Body of pancreas (tissue), 4 donors: ENCODE data around the gene SAFB2. TPM values are rescaled to one million over a fixed set of nuclear protein-coding genes. Genes with fewer than 3 reads are reported as not detected.

ENCODE experiments used
- ATAC-seq: fragments of 150-250 bp; one replicate; pipeline ENCODE4 v1.9.1; 2016
- DNase-seq, 4 donors: peaks; one replicate each; pipeline ENCODE4 v3.0.0-alpha.2; 2019
- H3K27ac ChIP-seq, 4 donors: fragments of 200-600 bp; sonication (generic); 1 replicate in 3 of 4; 2 replicates in 1 of 4; pipeline versions ENCODE4 v1.5.1 to v1.6.1; 2016 to 2019; ENCODE audit warnings: mild to moderate bottlenecking in 1 of 4, mixed read lengths in 1 of 4, moderate library complexity in 1 of 4
- H3K27me3 ChIP-seq, 2 donors: fragments of 200-600 bp; sonication (generic); one replicate each; pipeline ENCODE4 v1.6.0; 2016; ENCODE audit warnings: mild to moderate bottlenecking in 1 of 2
- H3K36me3 ChIP-seq, 2 donors: fragments of 200-600 bp; sonication (generic); replicated peaks in 1 of 2; 2 replicates each; pipeline ENCODE4 v1.5.1; 2016; ENCODE audit warnings: low read depth in 2 of 2; ENCODE audit not compliant: insufficient read depth in 1 of 2
- H3K4me1 ChIP-seq: fragments of 200-600 bp; sonication (generic); one replicate; pipeline ENCODE4 v1.6.0; 2016
- H3K4me3 ChIP-seq, 2 donors: fragments of 200-600 bp; sonication (generic); 1 replicate in 1 of 2; 2 replicates in 1 of 2; pipeline ENCODE4 v1.5.1; 2016 to 2019
- H3K9me3 ChIP-seq, 3 donors: fragments of 200-600 bp; sonication (generic); 1 replicate in 2 of 3; 2 replicates in 1 of 3; pipeline ENCODE4 v1.5.1; 2016
- POLR2A ChIP-seq, 3 donors: fragments of 450-650 bp; IDR thresholded peaks; one replicate each; pipeline ENCODE4 v1.6.1; 2016; ENCODE audit warnings: antibody characterized with exemption in 3 of 3, mild to moderate bottlenecking in 2 of 3
- WGBS, 2 donors: methylation state at CpG; one replicate each; pipeline ENCODE4 v1.1.5; 2017; 5-methylcytosine and 5-hydroxymethylcytosine counted together
- intact Hi-C: fragments of 100-400 bp; cut with DNase I; formaldehyde crosslinking; loops from one replicate; pipeline ENCODE4 v1.15.1; 2023
- total RNA-seq, 2 donors: library from RNA; depleted of rRNA; stranded (reverse); fragments of >200 nt; gene quantifications; one replicate each; pipeline ENCODE4 v1.1.0, GENCODE V29; 2016
- TF ChIP-seq, protein P1 (sequence below), 7 experiments: fragments of 450-650 bp in 4 of 7; fragments of 200-600 bp in 3 of 7; sonication (generic) in 3 of 7; IDR thresholded peaks; one replicate each; pipeline ENCODE4 v1.5.1; 2016 to 2019; ENCODE audit warnings: antibody characterized with exemption in 7 of 7

The SAFB2 gene
- total RNA-seq, 2 donors from 2014 or later = 38.7 to 104 TPM

DNA sequence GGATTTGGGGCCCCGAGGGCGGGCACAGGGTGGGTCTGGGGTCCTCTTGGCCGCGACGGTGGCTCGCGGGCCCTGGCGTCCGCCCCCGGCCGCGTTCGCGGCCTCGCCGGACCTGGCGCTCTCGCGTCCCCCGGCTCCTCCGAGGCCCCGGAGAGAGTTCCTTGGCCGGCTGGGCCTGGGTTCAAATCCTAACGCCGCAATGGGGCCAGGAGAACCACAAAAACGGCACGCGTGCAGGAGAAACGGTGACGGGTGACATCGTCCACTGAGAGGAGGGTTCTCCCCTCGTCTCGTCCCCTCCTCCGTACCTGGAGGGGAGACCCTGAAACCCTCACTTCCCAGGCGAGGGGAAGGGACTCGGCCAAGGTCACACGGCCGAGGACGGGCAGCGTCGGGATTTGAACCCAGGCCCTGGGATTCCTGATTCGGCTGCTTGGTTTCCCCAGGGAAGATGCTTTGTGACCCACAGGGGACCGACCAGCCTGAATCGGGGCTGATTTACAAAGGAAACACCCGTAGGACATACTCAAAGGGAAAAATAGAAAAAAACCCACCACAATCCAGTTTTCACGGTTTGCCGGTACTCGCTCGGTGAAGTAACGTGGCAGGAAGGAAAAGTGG lies 931 bp upstream of the SAFB2 start:
- DNase-seq (peak in 2 of 4 donors; percentile 19 to 20), ATAC-seq (no peak)
- TF ChIP-seq POLR2A (IDR thresholded peaks at IDR 0.05) = no peak
- TF ChIP-seq, protein P1, sequence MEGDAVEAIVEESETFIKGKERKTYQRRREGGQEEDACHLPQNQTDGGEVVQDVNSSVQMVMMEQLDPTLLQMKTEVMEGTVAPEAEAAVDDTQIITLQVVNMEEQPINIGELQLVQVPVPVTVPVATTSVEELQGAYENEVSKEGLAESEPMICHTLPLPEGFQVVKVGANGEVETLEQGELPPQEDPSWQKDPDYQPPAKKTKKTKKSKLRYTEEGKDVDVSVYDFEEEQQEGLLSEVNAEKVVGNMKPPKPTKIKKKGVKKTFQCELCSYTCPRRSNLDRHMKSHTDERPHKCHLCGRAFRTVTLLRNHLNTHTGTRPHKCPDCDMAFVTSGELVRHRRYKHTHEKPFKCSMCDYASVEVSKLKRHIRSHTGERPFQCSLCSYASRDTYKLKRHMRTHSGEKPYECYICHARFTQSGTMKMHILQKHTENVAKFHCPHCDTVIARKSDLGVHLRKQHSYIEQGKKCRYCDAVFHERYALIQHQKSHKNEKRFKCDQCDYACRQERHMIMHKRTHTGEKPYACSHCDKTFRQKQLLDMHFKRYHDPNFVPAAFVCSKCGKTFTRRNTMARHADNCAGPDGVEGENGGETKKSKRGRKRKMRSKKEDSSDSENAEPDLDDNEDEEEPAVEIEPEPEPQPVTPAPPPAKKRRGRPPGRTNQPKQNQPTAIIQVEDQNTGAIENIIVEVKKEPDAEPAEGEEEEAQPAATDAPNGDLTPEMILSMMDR (IDR thresholded peaks at IDR 0.05) = no peak
- H3K9me3 ChIP-seq = no peaks in the 10 kb centered on the region
- peaks cover 2 to 4% of the 10 kb centered on the region in 2 donors for H3K36me3 ChIP-seq
- H3K27me3 ChIP-seq = no peaks in the 10 kb centered on the region
- intact Hi-C loops = no loop called here
- peak overlapping the region; percentile 87 to 96 (median 95) for H3K27ac ChIP-seq
- H3K4me1 ChIP-seq = peaks cover 65% of the 10 kb centered on the region
- WGBS, 2 donors = 0% methylated on average over 8 to 48 of the region's 50 CpGs
- peak overlapping the region; percentile 84 to 97 for H3K4me3 ChIP-seq

DNA sequence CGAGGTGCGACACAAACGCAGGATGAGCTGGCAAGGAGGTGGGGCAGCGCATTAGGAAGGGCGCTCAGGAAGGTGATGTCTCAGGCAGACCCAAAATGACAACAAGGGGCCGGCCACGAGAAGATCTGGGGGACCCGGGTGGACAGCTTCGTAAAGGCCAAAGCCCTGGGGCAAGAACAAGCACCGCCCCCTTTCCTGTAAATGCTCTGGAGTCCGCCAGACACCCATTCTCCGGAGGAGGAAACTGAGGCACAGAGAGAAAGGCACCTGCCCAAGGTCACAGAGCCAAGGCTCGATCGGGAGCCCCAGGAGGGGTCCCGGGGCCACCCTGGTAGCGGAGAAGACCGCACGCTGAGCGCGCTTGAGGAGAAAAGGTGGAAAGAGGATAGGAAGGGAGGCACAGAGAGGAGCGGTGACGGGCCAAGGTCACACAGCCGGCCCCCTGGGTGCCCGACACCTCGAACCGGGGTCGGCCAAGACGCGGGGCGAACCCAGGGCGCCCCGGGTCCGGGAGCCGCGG lies 571 bp downstream of the SAFB2 start:
- peaks cover 0 to 4% of the 10 kb centered on the region in 2 donors for H3K36me3 ChIP-seq
- WGBS, 2 donors = 1% methylated on average over 18 to 35 of the region's 35 CpGs
- peaks cover 57% of the 10 kb centered on the region for H3K4me1 ChIP-seq
- TF ChIP-seq POLR2A (IDR thresholded peaks at IDR 0.05) = no peak
- TF ChIP-seq, protein P1 (IDR thresholded peaks at IDR 0.05) = no peak
- no peak for ATAC-seq
- H3K4me3 ChIP-seq = peak overlapping the region; percentile 91 to 96
- peak; percentile 19 to 41 (median 24) for DNase-seq
- H3K27me3 ChIP-seq = no peaks in the 10 kb centered on the region
- H3K27ac ChIP-seq = peak overlapping the region; percentile 87 to 96 (median 95)
- intact Hi-C loops = no loop called here
- H3K9me3 ChIP-seq = no peaks in the 10 kb centered on the region

DNA sequence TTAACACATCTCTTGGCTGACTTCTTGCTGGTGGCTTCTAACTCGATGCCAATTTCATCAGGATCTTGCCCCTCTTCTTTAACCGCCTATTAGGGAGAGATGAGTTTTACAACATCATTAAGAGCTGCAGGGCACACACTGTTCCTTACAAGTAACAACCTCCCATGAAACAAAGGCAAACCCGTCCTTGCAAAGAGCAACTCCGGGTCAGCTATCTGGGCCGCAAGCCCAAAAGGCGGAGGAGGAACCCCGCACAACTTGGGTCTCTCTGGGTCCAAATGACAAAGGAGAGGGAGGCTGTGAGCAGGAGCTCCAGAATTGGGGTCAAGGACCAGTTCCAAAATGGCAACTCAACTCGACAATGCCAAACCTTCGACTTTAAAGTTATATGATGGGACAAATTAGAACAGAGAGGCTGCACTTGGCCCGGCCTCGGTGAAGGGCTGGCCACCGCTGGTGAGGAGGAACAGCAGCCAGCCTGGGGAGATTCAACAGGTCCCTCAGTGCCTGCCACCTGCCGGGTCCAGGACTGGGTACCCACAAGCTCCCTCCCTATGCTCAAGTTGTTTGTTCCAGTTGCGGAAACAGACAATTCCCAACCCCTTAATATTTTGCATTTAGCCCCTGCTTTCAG lies 1.1 kb downstream of the SAFB2 start:
- H3K4me3 ChIP-seq = peak overlapping the region; percentile 91 to 96
- no peaks in the 10 kb centered on the region for H3K27me3 ChIP-seq
- 10 to 21% methylated on average over 14 of the region's 14 CpGs for WGBS, 2 donors
- intact Hi-C loops = no loop called here
- DNase-seq = peak in 3 of 4 donors; percentile 18 to 27 (median 22)
- ATAC-seq = no peak
- peaks cover 0 to 4% of the 10 kb centered on the region in 2 donors for H3K36me3 ChIP-seq
- peak overlapping the region in 3 of 4 donors; percentile 95 to 96 (median 95) for H3K27ac ChIP-seq
- TF ChIP-seq, protein P1 (IDR thresholded peaks at IDR 0.05) = no peak
- TF ChIP-seq POLR2A (IDR thresholded peaks at IDR 0.05) = no peak
- H3K4me1 ChIP-seq = peaks cover 57% of the 10 kb centered on the region
- H3K9me3 ChIP-seq = no peaks in the 10 kb centered on the region

DNA sequence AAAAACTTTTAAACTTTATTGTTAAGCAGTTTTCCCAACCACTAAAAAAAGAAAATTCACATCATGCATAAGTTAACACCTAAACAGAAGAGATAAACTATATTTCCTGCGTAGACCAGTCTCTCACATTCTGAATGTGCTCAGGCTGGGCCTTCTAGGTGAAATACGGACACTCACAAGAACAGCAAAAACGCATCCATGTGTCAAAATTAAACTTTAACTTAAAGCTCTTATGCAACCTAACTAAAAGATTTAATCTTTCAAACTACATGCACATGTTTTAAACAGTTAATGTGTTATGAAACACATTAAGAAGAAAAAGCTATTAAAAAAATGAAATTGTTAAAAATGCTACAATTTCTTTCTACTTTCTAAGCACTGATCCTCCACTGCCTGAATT lies 2.6 kb downstream of the SAFB2 start:
- TF ChIP-seq, protein P1 (IDR thresholded peaks at IDR 0.05) = no peak
- no peak for TF ChIP-seq POLR2A (IDR thresholded peaks at IDR 0.05)
- DNase-seq = no peak
- Histone ChIP-seq H3K4me1 (peaks cover 43% of the 10 kb centered on the region), H3K9me3 (no peaks in the 10 kb centered on the region), H3K27ac (no peak overlapping the region), H3K36me3 (peaks cover 7 to 13% of the 10 kb centered on the region in 2 donors), H3K4me3 (no peak overlapping the region), H3K27me3 (no peaks in the 10 kb centered on the region)
- 32 to 40% methylated on average over 3 of the region's 3 CpGs for WGBS, 2 donors
- no peak for ATAC-seq
- intact Hi-C loops = no loop called here
